WTC11 (cell line): ENCODE data around the gene SCYGR4.

Source experiments
- GABPB1 ChIP-seq: sonication (generic); formaldehyde crosslinking; IDR thresholded peaks from 2 replicates; pipeline ENCODE4 v1.8.1; 2023; ENCODE audit warnings: mild to moderate bottlenecking, missing genetic modification reagents
- JUN ChIP-seq: sonication (generic); formaldehyde crosslinking; IDR thresholded peaks from 2 replicates; pipeline ENCODE4 v1.8.0; 2023; ENCODE audit warnings: mild to moderate bottlenecking, missing genetic modification reagents
- MLX ChIP-seq: sonication (generic); formaldehyde crosslinking; IDR thresholded peaks from 2 replicates; pipeline ENCODE4 v1.8.1; 2023; ENCODE audit warnings: mild to moderate bottlenecking, missing genetic modification reagents, moderate library complexity
- SMAD3 ChIP-seq: sonication (generic); formaldehyde crosslinking; IDR thresholded peaks from 2 replicates; pipeline ENCODE4 v1.8.0; 2022; ENCODE audit warnings: missing genetic modification reagents, mild to moderate bottlenecking, borderline replicate concordance
- ZNF232 ChIP-seq: sonication (generic); formaldehyde crosslinking; IDR thresholded peaks from 2 replicates; pipeline ENCODE4 v1.8.0; 2022; ENCODE audit warnings: mild to moderate bottlenecking, missing genetic modification reagents
- ZNF263 ChIP-seq: sonication (generic); formaldehyde crosslinking; IDR thresholded peaks from 2 replicates; pipeline ENCODE4 v1.8.1; 2022; ENCODE audit warnings: low read depth, mild to moderate bottlenecking, moderate library complexity, missing genetic modification reagents
- TF ChIP-seq, protein P1 (sequence below): fragments of 200-600 bp; IDR thresholded peaks from 2 replicates; pipeline ENCODE4 v1.8.0; 2022; ENCODE audit warnings: antibody characterized with exemption

- TF ChIP-seq, protein P1, sequence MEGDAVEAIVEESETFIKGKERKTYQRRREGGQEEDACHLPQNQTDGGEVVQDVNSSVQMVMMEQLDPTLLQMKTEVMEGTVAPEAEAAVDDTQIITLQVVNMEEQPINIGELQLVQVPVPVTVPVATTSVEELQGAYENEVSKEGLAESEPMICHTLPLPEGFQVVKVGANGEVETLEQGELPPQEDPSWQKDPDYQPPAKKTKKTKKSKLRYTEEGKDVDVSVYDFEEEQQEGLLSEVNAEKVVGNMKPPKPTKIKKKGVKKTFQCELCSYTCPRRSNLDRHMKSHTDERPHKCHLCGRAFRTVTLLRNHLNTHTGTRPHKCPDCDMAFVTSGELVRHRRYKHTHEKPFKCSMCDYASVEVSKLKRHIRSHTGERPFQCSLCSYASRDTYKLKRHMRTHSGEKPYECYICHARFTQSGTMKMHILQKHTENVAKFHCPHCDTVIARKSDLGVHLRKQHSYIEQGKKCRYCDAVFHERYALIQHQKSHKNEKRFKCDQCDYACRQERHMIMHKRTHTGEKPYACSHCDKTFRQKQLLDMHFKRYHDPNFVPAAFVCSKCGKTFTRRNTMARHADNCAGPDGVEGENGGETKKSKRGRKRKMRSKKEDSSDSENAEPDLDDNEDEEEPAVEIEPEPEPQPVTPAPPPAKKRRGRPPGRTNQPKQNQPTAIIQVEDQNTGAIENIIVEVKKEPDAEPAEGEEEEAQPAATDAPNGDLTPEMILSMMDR = no peak
- TF ChIP-seq SMAD3 = no peak
- TF ChIP-seq MLX = no peak
- TF ChIP-seq GABPB1 (CRISPR knock-in tag) = no peak
- TF ChIP-seq ZNF263 (CRISPR knock-in tag) = no peak
- no peak for TF ChIP-seq ZNF232 (CRISPR knock-in tag)
- TF ChIP-seq JUN (CRISPR knock-in tag) = no peak
Measured at GRCh38 chr2:227617316-227618230, at the start of gene SCYGR4.
